Rectal smooth muscle tissue (tissue), 1 donor: ENCODE measurements around the gene HEPHL1.

Experiments
- H3K27ac ChIP-seq: one replicate; pipeline ENCODE4 v1.7.0; 2013; ENCODE audit warnings: low read depth, low read length, inconsistent platforms
- H3K27me3 ChIP-seq: one replicate; pipeline ENCODE4 v1.7.0; 2013; ENCODE audit warnings: low read length; ENCODE audit not compliant: control insufficient read depth, insufficient read depth
- H3K36me3 ChIP-seq: one replicate; pipeline ENCODE4 v1.7.0; 2013; ENCODE audit warnings: low read length; ENCODE audit not compliant: control insufficient read depth, insufficient read depth
- H3K4me1 ChIP-seq: one replicate; pipeline ENCODE4 v1.7.0; 2013; ENCODE audit warnings: low read length; ENCODE audit not compliant: control insufficient read depth, insufficient read depth
- H3K4me3 ChIP-seq: one replicate; pipeline ENCODE4 v1.7.0; 2013; ENCODE audit warnings: low read length
- H3K9ac ChIP-seq: one replicate; pipeline ENCODE4 v1.7.0; 2013; ENCODE audit warnings: low read length

Gene HEPHL1

DNA sequence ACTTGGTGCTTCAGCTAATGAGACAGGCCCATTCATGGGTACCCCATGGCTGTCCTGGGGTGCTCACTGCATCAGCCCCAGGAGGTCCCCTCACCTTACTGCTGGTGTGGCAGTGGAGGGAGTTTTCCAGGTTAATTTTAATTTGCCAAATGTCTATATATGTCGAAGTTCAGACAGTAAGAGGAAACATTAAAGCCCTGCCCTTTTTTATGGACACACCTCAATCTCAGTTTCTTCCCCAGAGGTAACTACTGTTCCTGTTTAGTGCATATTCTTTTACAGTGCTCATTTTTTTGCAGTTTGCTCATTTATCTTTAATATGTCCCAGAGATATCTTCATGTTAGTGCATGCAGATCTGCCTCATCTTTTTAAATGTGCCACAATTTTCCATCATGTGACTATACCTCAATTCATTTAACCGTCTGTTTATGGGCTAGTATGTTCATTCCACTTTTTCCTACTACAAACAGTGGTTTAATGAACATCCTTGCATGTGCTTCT lies 119.1 kb downstream of the HEPHL1 start:
- H3K36me3 ChIP-seq = no peaks in the 10 kb centered on the region
- no peak overlapping the region for H3K9ac ChIP-seq
- H3K27ac ChIP-seq = no peak overlapping the region
- peaks cover 10% of the 10 kb centered on the region for H3K4me1 ChIP-seq
- H3K27me3 ChIP-seq = no peaks in the 10 kb centered on the region
- no peak overlapping the region for H3K4me3 ChIP-seq

GRCh38 chr11:94141511-94142307 lies 120.6 kb downstream of the HEPHL1 start:
- H3K4me3 ChIP-seq = no peak overlapping the region
- H3K9ac ChIP-seq = no peak overlapping the region
- H3K27me3 ChIP-seq = no peaks in the 10 kb centered on the region
- H3K4me1 ChIP-seq = peaks cover 3% of the 10 kb centered on the region
- no peaks in the 10 kb centered on the region for H3K36me3 ChIP-seq
- no peak overlapping the region for H3K27ac ChIP-seq

DNA sequence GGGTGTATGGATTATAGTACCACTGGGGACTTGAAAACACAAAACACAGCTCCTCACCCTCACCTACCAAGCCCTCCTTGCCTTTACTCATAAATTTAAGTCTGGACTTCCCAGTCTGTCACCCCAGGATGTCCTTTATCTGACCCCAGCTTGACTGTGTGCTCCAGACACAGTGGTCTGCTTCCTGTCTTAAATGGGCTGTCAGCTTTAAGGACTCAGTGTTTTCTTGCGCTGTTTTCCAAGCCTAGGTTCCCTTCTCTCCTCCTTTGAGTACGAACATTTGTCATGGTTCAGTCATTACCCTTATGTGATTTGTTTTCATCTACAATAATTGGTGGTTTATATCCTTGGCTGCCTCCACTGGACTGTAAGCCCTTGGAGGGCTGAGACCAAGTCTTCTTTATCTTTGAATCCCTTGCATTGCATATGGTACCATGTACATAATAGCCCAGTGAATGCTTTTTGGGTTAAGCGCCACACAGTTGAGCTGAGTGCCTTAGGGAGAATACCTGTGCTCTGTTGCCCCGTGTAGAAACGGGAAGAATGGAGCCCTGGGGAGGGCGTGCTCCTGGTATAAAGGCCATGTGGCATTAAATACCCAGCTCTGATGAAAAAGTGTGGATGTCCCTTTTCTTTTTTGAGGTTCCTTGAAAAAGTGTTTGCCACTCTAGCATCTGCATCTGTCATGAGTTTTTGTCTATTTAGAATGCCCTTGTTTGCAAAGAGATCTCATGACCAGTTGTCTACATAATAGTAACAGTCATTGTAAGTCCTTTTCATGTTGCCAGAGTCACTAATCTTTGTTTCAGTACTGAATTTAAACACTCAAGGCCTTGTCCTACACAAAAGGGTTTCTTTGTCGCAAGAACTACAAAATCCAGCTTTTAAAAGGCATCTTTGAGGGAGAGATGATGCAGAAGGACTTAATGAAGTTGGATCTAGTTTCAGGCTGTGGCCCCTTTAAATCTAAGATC lies 121.4 kb downstream of the HEPHL1 start:
- Histone ChIP-seq H3K27ac (no peak overlapping the region), H3K4me1 (peaks cover 3% of the 10 kb centered on the region), H3K4me3 (no peak overlapping the region), H3K9ac (no peak overlapping the region), H3K27me3 (no peaks in the 10 kb centered on the region), H3K36me3 (no peaks in the 10 kb centered on the region)

- Histone ChIP-seq H3K4me3 (no peak overlapping the region), H3K27ac (no peak overlapping the region), H3K27me3 (no peaks in the 10 kb centered on the region), H3K9ac (no peak overlapping the region), H3K36me3 (no peaks in the 10 kb centered on the region), H3K4me1 (peaks cover 3% of the 10 kb centered on the region)
Observed at GRCh38 chr11:94144216-94144615, 123.1 kb downstream of the HEPHL1 start.

GRCh38 chr11:94144664-94145063 lies 123.5 kb downstream of the HEPHL1 start:
- no peak overlapping the region for H3K9ac ChIP-seq
- peaks cover 3% of the 10 kb centered on the region for H3K4me1 ChIP-seq

DNA sequence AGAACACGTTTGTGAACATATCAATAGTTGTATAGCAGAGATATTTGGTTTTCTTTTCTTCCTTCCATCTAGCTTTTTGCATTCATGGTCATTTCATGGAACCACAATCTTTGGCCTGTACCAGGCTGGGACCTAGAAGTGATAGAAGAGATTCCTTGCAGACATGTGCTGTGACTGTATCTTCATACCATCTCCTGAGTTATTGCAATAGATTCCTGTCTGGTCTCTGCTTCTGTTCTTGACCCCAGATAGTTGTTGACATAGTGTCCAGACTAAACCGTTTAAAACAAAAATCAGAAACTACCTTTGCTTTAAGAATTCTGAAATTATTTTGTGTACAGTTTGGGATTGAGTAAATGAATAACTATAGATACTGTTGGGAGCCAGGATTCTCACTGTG lies 124.3 kb downstream of the HEPHL1 start:
- Histone ChIP-seq H3K27ac (no peak overlapping the region), H3K27me3 (no peaks in the 10 kb centered on the region), H3K9ac (no peak overlapping the region), H3K4me3 (no peak overlapping the region), H3K36me3 (no peaks in the 10 kb centered on the region), H3K4me1 (peaks cover 3% of the 10 kb centered on the region)

More at GRCh38 chr11:94144664-94145063, 123.5 kb downstream of the HEPHL1 start:
- Histone ChIP-seq H3K27me3 (no peaks in the 10 kb centered on the region), H3K4me3 (no peak overlapping the region), H3K36me3 (no peaks in the 10 kb centered on the region), H3K27ac (no peak overlapping the region)

DNA sequence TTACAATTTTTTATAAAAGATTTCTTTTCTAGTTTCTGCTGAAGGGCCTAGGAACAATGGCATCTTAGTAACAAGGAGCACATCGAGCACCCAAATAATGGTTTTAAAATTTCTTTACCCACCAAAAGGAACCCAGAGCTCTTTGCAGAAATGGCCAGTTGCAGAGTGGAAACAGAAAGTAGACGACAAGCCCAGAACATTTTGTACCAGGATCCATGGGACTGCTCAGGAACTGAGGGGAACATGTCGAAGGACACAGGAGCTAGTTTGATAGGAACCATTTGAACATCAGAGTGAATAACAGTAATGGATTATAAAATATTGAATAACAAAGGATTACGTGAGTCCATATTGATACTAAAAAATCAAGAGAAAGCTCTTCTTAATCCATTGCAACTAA lies 124.8 kb downstream of the HEPHL1 start:
- H3K27me3 ChIP-seq = no peaks in the 10 kb centered on the region
- H3K27ac ChIP-seq = no peak overlapping the region
- no peaks in the 10 kb centered on the region for H3K36me3 ChIP-seq
- H3K4me3 ChIP-seq = no peak overlapping the region
- H3K9ac ChIP-seq = no peak overlapping the region
- peaks cover 3% of the 10 kb centered on the region for H3K4me1 ChIP-seq

- Histone ChIP-seq H3K9ac (no peak overlapping the region), H3K27me3 (no peaks in the 10 kb centered on the region), H3K36me3 (no peaks in the 10 kb centered on the region), H3K4me3 (no peak overlapping the region), H3K4me1 (peaks cover 6% of the 10 kb centered on the region), H3K27ac (no peak overlapping the region)
Observed at GRCh38 chr11:94147433-94147845, 126.3 kb downstream of the HEPHL1 start.

- Histone ChIP-seq H3K36me3 (no peaks in the 10 kb centered on the region), H3K4me1 (peaks cover 6% of the 10 kb centered on the region), H3K27me3 (no peaks in the 10 kb centered on the region), H3K9ac (no peak overlapping the region), H3K4me3 (no peak overlapping the region), H3K27ac (no peak overlapping the region)
Observed at GRCh38 chr11:94148189-94148588, 127.0 kb downstream of the HEPHL1 start.

GRCh38 chr11:94149431-94150017 lies 128.4 kb downstream of the HEPHL1 start:
- peaks cover 6% of the 10 kb centered on the region for H3K4me1 ChIP-seq

GRCh38 chr11:94150056-94150455 lies 128.9 kb downstream of the HEPHL1 start:
- Histone ChIP-seq H3K27ac (no peak overlapping the region), H3K27me3 (no peaks in the 10 kb centered on the region), H3K9ac (no peak overlapping the region), H3K4me3 (no peak overlapping the region), H3K4me1 (peaks cover 6% of the 10 kb centered on the region), H3K36me3 (peaks cover 3% of the 10 kb centered on the region)

More at GRCh38 chr11:94149431-94150017, 128.4 kb downstream of the HEPHL1 start:
- Histone ChIP-seq H3K27ac (no peak overlapping the region), H3K36me3 (peaks cover 3% of the 10 kb centered on the region), H3K4me3 (no peak overlapping the region), H3K9ac (no peak overlapping the region), H3K27me3 (no peaks in the 10 kb centered on the region)
